A549 (cell line): ENCODE data around the gene ROR2. TPM values are rescaled to one million over a fixed set of nuclear protein-coding genes. Genes with fewer than 3 reads are reported as not detected.

Experiments used
- ATAC-seq, 2 experiments: fragments of 200-7000 bp in 1 of 2; fragments of >200 bp in 1 of 2; cut with Nextera tagmentation in 1 of 2; cut with Tn5 transposase in 1 of 2; 3 replicates each; pipeline versions ENCODE4 v1.8.0 to v1.9.1; 2018 to 2020; ENCODE audit warnings: mild to moderate bottlenecking in 1 of 2, moderate library complexity in 1 of 2
- CTCF ChIA-PET: fragments of 300-600 bp; sonication (Branson Sonifier 250); formaldehyde crosslinking; extraction: SDS; loops from one replicate; lab custom pipeline; 2021; ENCODE audit warnings: antibody characterized with exemption, inconsistent platforms; lab: Yijun Ruan, JAX
- POLR2A ChIA-PET: fragments of 350-600 bp; formaldehyde crosslinking; extraction: SDS; loops from one replicate; lab custom pipeline; 2021; ENCODE audit warnings: antibody characterized with exemption, inconsistent platforms; lab: Yijun Ruan, JAX
- DNase-seq, 2 experiments: peaks; one replicate each; pipeline versions ENCODE4 v3.0.0 to v3.0.0-alpha.2; 2011 to 2016; ENCODE audit warnings: low read depth in 1 of 2, low spot score in 1 of 2
- FAIRE-seq: peaks from 2 replicates; lab custom pipeline; 2011; peaks lifted over from hg19 to GRCh38; lab: Jason Lieb, UNC
- H3K27ac ChIP-seq, 2 experiments: fragments of >200 bp; sonication (Bioruptor Twin); formaldehyde crosslinking; 3 replicates each; pipeline ENCODE4 v1.5.1; 2016 to 2017
- H3K4me1 ChIP-seq: fragments of >200 bp; sonication (Bioruptor Twin); formaldehyde crosslinking; 3 replicates; pipeline ENCODE4 v1.6.1; 2016
- H3K4me2 ChIP-seq: fragments of >200 bp; sonication (Bioruptor Twin); formaldehyde crosslinking; 3 replicates; pipeline ENCODE4 v1.6.1; 2016
- H3K4me3 ChIP-seq: fragments of >200 bp; sonication (Bioruptor Twin); formaldehyde crosslinking; 3 replicates; pipeline ENCODE4 v1.5.1; 2016
- H3K9me3 ChIP-seq: fragments of >200 bp; sonication (Bioruptor Twin); formaldehyde crosslinking; 3 replicates; pipeline ENCODE4 v1.6.1; 2016
- BCL3 ChIP-seq: fragments of >200 bp; sonication (Bioruptor Twin); formaldehyde crosslinking; IDR thresholded peaks from 3 replicates; pipeline ENCODE4 v1.6.1; 2016
- BHLHE40 ChIP-seq: IDR thresholded peaks from 2 replicates; pipeline ENCODE4 v1.6.1; 2012; ENCODE audit warnings: low read depth, low read length, inconsistent platforms
- CEBPB ChIP-seq, 2 experiments: fragments of >200 bp in 1 of 2; sonication (Bioruptor Twin) in 1 of 2; formaldehyde crosslinking in 1 of 2; IDR thresholded peaks; 2 replicates each; pipeline ENCODE4 v1.6.1; 2012 to 2016
- CHD2 ChIP-seq: fragments of 150-350 bp; IDR thresholded peaks from 2 replicates; pipeline ENCODE4 v1.6.1; 2014; ENCODE audit warnings: low read length; ENCODE audit not compliant: partially characterized antibody
- CHD4 ChIP-seq: fragments of 200-600 bp; sonication (generic); IDR thresholded peaks from 2 replicates; pipeline ENCODE4 v1.6.1; 2016; ENCODE audit warnings: antibody characterized with exemption, mild to moderate bottlenecking, borderline replicate concordance
- CTCF ChIP-seq: fragments of >200 bp; sonication (Bioruptor Twin); formaldehyde crosslinking; IDR thresholded peaks from 3 replicates; pipeline ENCODE4 v1.5.1; 2016
- ESRRA ChIP-seq: fragments of 150-350 bp; IDR thresholded peaks from 2 replicates; pipeline ENCODE4 v1.6.1; 2014; ENCODE audit warnings: mild to moderate bottlenecking, low read length, borderline replicate concordance
- FOXS1 ChIP-seq: fragments of 250-450 bp; sonication (Bioruptor Pico); IDR thresholded peaks from 2 replicates; pipeline ENCODE4 v1.5.0; 2020; ENCODE audit warnings: mild to moderate bottlenecking, moderate library complexity
- GATA3 ChIP-seq: IDR thresholded peaks from 2 replicates; pipeline ENCODE4 v1.6.1; 2012; ENCODE audit warnings: borderline replicate concordance
- HEYL ChIP-seq: fragments of 250-450 bp; sonication (Bioruptor Pico); IDR thresholded peaks from 2 replicates; pipeline ENCODE4 v1.8.0; 2021; ENCODE audit warnings: mild to moderate bottlenecking, moderate library complexity
- HOXA7 ChIP-seq: fragments of 250-450 bp; sonication (Bioruptor Pico); IDR thresholded peaks from 2 replicates; pipeline ENCODE4 v1.5.0; 2020; ENCODE audit warnings: mild to moderate bottlenecking, moderate library complexity
- HOXB5 ChIP-seq: fragments of 250-450 bp; sonication (Bioruptor Pico); IDR thresholded peaks from 2 replicates; pipeline ENCODE4 v1.5.0; 2020; ENCODE audit warnings: mild to moderate bottlenecking, moderate library complexity
- JUNB ChIP-seq: fragments of >200 bp; sonication (Bioruptor Twin); formaldehyde crosslinking; IDR thresholded peaks from 2 replicates; pipeline ENCODE4 v1.6.1; 2016
- NPAS2 ChIP-seq: fragments of 250-450 bp; sonication (Bioruptor Pico); IDR thresholded peaks from 2 replicates; pipeline ENCODE4 v1.8.0; 2022; ENCODE audit warnings: mild to moderate bottlenecking, moderate library complexity, borderline replicate concordance
- POLR2A ChIP-seq: IDR thresholded peaks from 2 replicates; pipeline ENCODE4 v1.6.1; 2012; ENCODE audit warnings: mild to moderate bottlenecking, low read length
- POLR2AphosphoS2 ChIP-seq: conservative IDR thresholded peaks from 2 replicates; pipeline ENCODE4 v1.6.1; 2012; ENCODE audit warnings: low read length, improper control_type of control experiment, inconsistent platforms
- RAD21 ChIP-seq, 2 experiments: fragments of >200 bp in 1 of 2; sonication (Bioruptor Twin) in 1 of 2; formaldehyde crosslinking in 1 of 2; IDR thresholded peaks in 1 of 2; conservative IDR thresholded peaks in 1 of 2; 2 replicates in 1 of 2; 3 replicates in 1 of 2; pipeline ENCODE4 v1.6.1; 2012 to 2018; ENCODE audit warnings: inconsistent platforms in 1 of 2
- RARB ChIP-seq: fragments of 250-450 bp; sonication (Bioruptor Pico); IDR thresholded peaks from 2 replicates; pipeline ENCODE4 v1.8.0; 2021; ENCODE audit warnings: mild to moderate bottlenecking, moderate library complexity
- SMC3 ChIP-seq: fragments of >200 bp; sonication (Bioruptor Twin); formaldehyde crosslinking; IDR thresholded peaks from 3 replicates; pipeline ENCODE4 v1.6.1; 2018; ENCODE audit warnings: inconsistent platforms
- TFCP2L1 ChIP-seq: fragments of 250-450 bp; sonication (Bioruptor Pico); IDR thresholded peaks from 2 replicates; pipeline ENCODE4 v1.5.0; 2021; ENCODE audit warnings: mild to moderate bottlenecking
- TP53 ChIP-seq: fragments of 250-450 bp; sonication (Bioruptor Pico); IDR thresholded peaks from 2 replicates; pipeline ENCODE4 v1.5.0; 2021; ENCODE audit warnings: mild to moderate bottlenecking, moderate library complexity
- ZC3H11A ChIP-seq: fragments of 450-650 bp; IDR thresholded peaks from 2 replicates; pipeline ENCODE4 v1.6.1; 2014; ENCODE audit warnings: antibody characterized with exemption, mild to moderate bottlenecking
- whole genome bisulfite sequencing: methylation state at CpG from one replicate; pipeline ENCODE4 v1.1.6; 2017; ENCODE audit errors: missing lambda C conversion rate; 5-methylcytosine and 5-hydroxymethylcytosine counted together
- polyA plus RNA-seq, 4 experiments: library from polyadenylated mRNA; depleted of rRNA in 3 of 4; stranded (reverse); fragments of >200 nt; fragmentation: RNase III in 1 of 4; extraction: RNeasy Plus Mini Kit Qiagen cat#74134 plus additional on column Dnase treatment in 1 of 4; gene quantifications; 2 replicates in 3 of 4; 3 replicates in 1 of 4; pipeline ENCODE4 v1.2.3, GENCODE V29; 2011 to 2017

The ROR2 gene
- polyA plus RNA-seq, 2 of the 4 experiments (the other 2 are of a cell fraction): 0.12 to 0.53 TPM

GRCh38 chr9:91727316-91727861 is 222.6 kb downstream of the ROR2 start:
- CTCF ChIA-PET: interaction anchor here (0.5 to 16.0 kb wide), 37 partner anchors 8 to 1800 kb away, joined by 3 to 155 read pairs (median 4); no protein-coding TSS in a partner anchor
- Histone ChIP-seq H3K4me3 (no peak overlapping the region), H3K4me2 (no peak overlapping the region), H3K9me3 (no peaks in the 10 kb centered on the region), H3K27ac (no peak overlapping the region), H3K4me1 (0 out of 3 replicates have a peak, but pooled peaks cover 2% of the 10 kb centered on the region)
- WGBS: 31% methylated on average over 7 of the region's 7 CpGs
- DNase-seq (peak; percentile 55 to 80), ATAC-seq (peak; percentile 92 to 97), FAIRE-seq (no peak)
- TF ChIP-seq HEYL (CRISPR knock-in tag) (no peak), CTCF (peak; percentile 59), SMC3 (peak; percentile 47; the same call in 2 of the 3 replicates), RAD21 (conservative IDR thresholded peaks at IDR 0.05 in 1 of 2, IDR thresholded peaks at IDR 0.05 in 1 of 2) (peak; percentile 65 to 66), GATA3 (no peak)
- POLR2A ChIA-PET: interaction anchor here (0.6 kb wide), 2 partner anchors 772 to 1268 kb away, joined by 3 to 4 read pairs; no protein-coding TSS in a partner anchor

GRCh38 chr9:91726406-91727100 is 223.5 kb downstream of the ROR2 start:
- 0 out of 3 replicates have a peak overlapping the region, but pooled peaks have one; percentile 1 for H3K4me2 ChIP-seq
- WGBS: 67% methylated on average over 19 of the region's 19 CpGs
- H3K4me3 ChIP-seq: no peak overlapping the region
- no peaks in the 10 kb centered on the region for H3K9me3 ChIP-seq
- no peak overlapping the region for H3K27ac ChIP-seq
- 0 out of 3 replicates have a peak, but pooled peaks cover 2% of the 10 kb centered on the region for H3K4me1 ChIP-seq
- ATAC-seq: no peak
- ChIA-PET CTCF (interaction anchor here (0.5 to 16.0 kb wide), 29 partner anchors 9 to 1475 kb away, joined by 3 to 155 read pairs (median 4); no protein-coding TSS in a partner anchor), POLR2A (interaction anchor here (0.6 kb wide), 2 partner anchors 771 to 1269 kb away, joined by 3 to 4 read pairs; no protein-coding TSS in a partner anchor)
- DNase-seq: no peak
- TF ChIP-seq JUNB: no peak
- no peak for TF ChIP-seq TFCP2L1 (CRISPR knock-in tag)
- TF ChIP-seq HOXB5 (CRISPR knock-in tag): no peak
- no peak for TF ChIP-seq BCL3
- TF ChIP-seq CHD4: no peak
- no peak for TF ChIP-seq ESRRA
- no peak for TF ChIP-seq NPAS2 (CRISPR knock-in tag)
- no peak for TF ChIP-seq FOXS1
- TF ChIP-seq TP53 (CRISPR knock-in tag): no peak
- TF ChIP-seq POLR2AphosphoS2: no peak
- no peak for TF ChIP-seq POLR2A
- TF ChIP-seq BHLHE40: no peak
- TF ChIP-seq ZC3H11A: no peak
- FAIRE-seq: no peak

GRCh38 chr9:91725651-91726050 is 224.4 kb downstream of the ROR2 start:
- POLR2A ChIA-PET: no interaction called here
- H3K27ac ChIP-seq: no peak overlapping the region
- no peak for TF ChIP-seq RARB (CRISPR knock-in tag)
- no peak for TF ChIP-seq CHD2
- TF ChIP-seq CEBPB (IDR thresholded peaks at IDR 0.05): no peak
- TF ChIP-seq HOXA7: no peak
- TF ChIP-seq, all 56 proteins: peak for 0
- DNase-seq (no peak), FAIRE-seq (no peak), ATAC-seq (no peak)
- CTCF ChIA-PET: interaction anchor here (1.3 to 16.0 kb wide), 6 partner anchors 8 to 830 kb away, joined by 3 to 155 read pairs (median 18); no protein-coding TSS in a partner anchor
- H3K9me3 ChIP-seq: no peaks in the 10 kb centered on the region
- H3K4me3 ChIP-seq: no peak overlapping the region
- no peak overlapping the region for H3K4me2 ChIP-seq
- 19% methylated on average over 5 of the region's 7 CpGs for WGBS
- H3K4me1 ChIP-seq: 0 out of 3 replicates have a peak, but pooled peaks cover 2% of the 10 kb centered on the region
